ENCODE data around the gene PAIP2.
"Not testable (repeated sequence)": the region's sequence is repeated elsewhere in the genome, so short reads cannot be mapped to it uniquely, and the experiment has no call there.

- TF ChIP-seq POLR2A (IDR thresholded peaks at IDR 0.05); CTCF (IDR thresholded peaks at IDR 0.05 in 8 of 11, conservative IDR thresholded peaks at IDR 0.05 in 3 of 11); POLR2AphosphoS5 (IDR thresholded peaks at IDR 0.05): not testable (repeated sequence)
Measured at GRCh38 chr5:139409116-139409515, 67.5 kb downstream of the PAIP2 start.
